Testis (tissue), 3 donors: Measurements from ENCODE around the gene ATP7B. TPM values are rescaled to one million over a fixed set of nuclear protein-coding genes. Genes with fewer than 3 reads are reported as not detected.

ENCODE experiments used
- DNase-seq: peaks from one replicate; pipeline ENCODE4 v3.0.0-alpha.2; 2019
- H3K27ac ChIP-seq, 2 donors: fragments of 200-600 bp; sonication (generic); one replicate each; pipeline ENCODE4 v1.5.1; 2019
- H3K27me3 ChIP-seq: fragments of 200-600 bp; sonication (generic); one replicate; pipeline ENCODE4 v1.5.1; 2019
- H3K36me3 ChIP-seq: fragments of 200-600 bp; sonication (generic); one replicate; pipeline ENCODE4 v1.5.1; 2017; ENCODE audit warnings: low read depth; ENCODE audit errors: missing control alignments
- H3K4me1 ChIP-seq: fragments of 200-600 bp; sonication (generic); one replicate; pipeline ENCODE4 v1.5.1; 2019
- H3K4me3 ChIP-seq, 2 donors: fragments of 200-600 bp; sonication (generic); one replicate each; pipeline ENCODE4 v1.5.1; 2017 to 2019
- H3K9me3 ChIP-seq: fragments of 200-600 bp; sonication (generic); one replicate; pipeline ENCODE4 v1.5.1; 2017
- POLR2A ChIP-seq: fragments of 450-650 bp; IDR thresholded peaks from one replicate; pipeline ENCODE4 v1.6.1; 2017; ENCODE audit warnings: antibody characterized with exemption, mild to moderate bottlenecking, moderate library complexity
- WGBS, 2 donors: methylation state at CpG; one replicate each; pipeline ENCODE4 v1.1.5; 2018; 5-methylcytosine and 5-hydroxymethylcytosine counted together
- intact Hi-C: fragments of 100-400 bp; cut with DNase I; formaldehyde crosslinking; loops from one replicate; pipeline ENCODE4 v1.15.1; 2023; ENCODE audit warnings: low total_unique reads
- polyA plus RNA-seq: library from polyadenylated mRNA; stranded (reverse); fragments of 350-450 nt; fragmentation: Illumina TruSeq; extraction: RNeasy Lipid Tissue Mini Kit (QIAGEN cat#74804); gene quantifications from one replicate; pipeline ENCODE4 v1.2.3, GENCODE V29; 2014; ENCODE audit warnings: low read depth, low replicate concordance; ENCODE audit not compliant: insufficient read depth
- total RNA-seq, 2 donors: library from RNA; depleted of rRNA; stranded (reverse); fragments of >200 nt; gene quantifications; one replicate each; pipeline ENCODE4 v1.2.3, GENCODE V29; 2016
- TF ChIP-seq, protein P1 (sequence below), 3 experiments: fragments of 450-650 bp in 2 of 3; fragments of 200-600 bp in 1 of 3; sonication (generic) in 1 of 3; IDR thresholded peaks; one replicate each; pipeline ENCODE4 v1.5.1; 2016 to 2019; ENCODE audit warnings: antibody characterized with exemption in 3 of 3, mild to moderate bottlenecking in 2 of 3, moderate library complexity in 1 of 3

The ATP7B gene
- total and polyA plus RNA-seq, 3 donors from 2014 or later = 18.7 to 47.9 (median 41.3) TPM

- no peaks in the 10 kb centered on the region for H3K9me3 ChIP-seq
- intact Hi-C loops = no loop called here
- WGBS, 2 donors = 95 to 98% methylated on average over 6 of the region's 6 CpGs
Measured at GRCh38 chr13:51926528-51926885, 84.7 kb downstream of the ATP7B start.

GRCh38 chr13:51925865-51926527, 85.3 kb downstream of the ATP7B start:
- H3K4me1 ChIP-seq = no peaks in the 10 kb centered on the region
- TF ChIP-seq, protein P1, sequence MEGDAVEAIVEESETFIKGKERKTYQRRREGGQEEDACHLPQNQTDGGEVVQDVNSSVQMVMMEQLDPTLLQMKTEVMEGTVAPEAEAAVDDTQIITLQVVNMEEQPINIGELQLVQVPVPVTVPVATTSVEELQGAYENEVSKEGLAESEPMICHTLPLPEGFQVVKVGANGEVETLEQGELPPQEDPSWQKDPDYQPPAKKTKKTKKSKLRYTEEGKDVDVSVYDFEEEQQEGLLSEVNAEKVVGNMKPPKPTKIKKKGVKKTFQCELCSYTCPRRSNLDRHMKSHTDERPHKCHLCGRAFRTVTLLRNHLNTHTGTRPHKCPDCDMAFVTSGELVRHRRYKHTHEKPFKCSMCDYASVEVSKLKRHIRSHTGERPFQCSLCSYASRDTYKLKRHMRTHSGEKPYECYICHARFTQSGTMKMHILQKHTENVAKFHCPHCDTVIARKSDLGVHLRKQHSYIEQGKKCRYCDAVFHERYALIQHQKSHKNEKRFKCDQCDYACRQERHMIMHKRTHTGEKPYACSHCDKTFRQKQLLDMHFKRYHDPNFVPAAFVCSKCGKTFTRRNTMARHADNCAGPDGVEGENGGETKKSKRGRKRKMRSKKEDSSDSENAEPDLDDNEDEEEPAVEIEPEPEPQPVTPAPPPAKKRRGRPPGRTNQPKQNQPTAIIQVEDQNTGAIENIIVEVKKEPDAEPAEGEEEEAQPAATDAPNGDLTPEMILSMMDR (IDR thresholded peaks at IDR 0.05) = no peak
- TF ChIP-seq POLR2A = no peak
- DNase-seq = no peak
- H3K4me3 ChIP-seq = no peak overlapping the region
- no peaks in the 10 kb centered on the region for H3K9me3 ChIP-seq
- WGBS, 2 donors = 73 to 75% methylated on average over 5 of the region's 5 CpGs
- intact Hi-C loops = no loop called here
- no peaks in the 10 kb centered on the region for H3K27me3 ChIP-seq
- H3K36me3 ChIP-seq = no peaks in the 10 kb centered on the region
- H3K27ac ChIP-seq = no peak overlapping the region

More at GRCh38 chr13:51926528-51926885, 84.7 kb downstream of the ATP7B start:
- DNase-seq = no peak
- TF ChIP-seq POLR2A = no peak
- TF ChIP-seq, protein P1 (IDR thresholded peaks at IDR 0.05) = no peak
- Histone ChIP-seq H3K4me3 (no peak overlapping the region), H3K27me3 (no peaks in the 10 kb centered on the region), H3K36me3 (no peaks in the 10 kb centered on the region), H3K27ac (no peak overlapping the region), H3K4me1 (no peaks in the 10 kb centered on the region)

DNA sequence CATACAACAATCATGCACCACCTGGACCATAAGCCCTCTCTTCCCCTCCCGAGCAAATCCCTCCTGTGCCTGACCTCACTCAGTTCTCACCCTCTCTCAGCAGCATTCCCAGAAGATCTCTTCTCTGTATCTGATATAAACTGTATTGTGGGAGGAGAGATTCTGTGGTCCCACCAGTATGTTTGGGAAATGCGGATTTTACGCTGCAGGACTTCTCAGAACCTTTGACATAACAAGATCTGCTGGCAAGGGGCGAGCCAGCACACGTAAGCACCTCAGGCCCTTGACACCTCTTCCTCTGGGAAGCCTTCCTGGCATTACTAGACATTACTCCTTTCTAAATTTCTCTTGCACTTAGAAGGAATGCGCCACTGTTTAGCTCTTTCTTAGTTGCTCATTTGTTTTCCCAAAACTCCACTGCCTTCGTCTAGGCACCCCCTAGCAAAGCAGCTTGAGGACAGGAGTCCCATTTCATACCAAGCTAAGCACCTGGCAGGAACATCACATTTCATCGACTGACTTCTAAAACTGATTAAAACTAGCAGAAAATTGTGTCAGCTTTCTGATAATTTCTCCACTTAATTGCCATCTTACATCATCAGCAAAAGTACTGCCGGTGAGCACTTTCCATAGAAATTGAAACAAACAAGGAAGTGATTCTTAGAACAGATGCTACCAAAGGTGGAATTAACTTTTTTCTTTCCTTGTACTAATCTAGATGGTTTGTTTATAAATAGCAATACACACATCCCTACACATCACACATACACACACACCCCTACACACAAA, 86.3 kb downstream of the ATP7B start:
- no peak for DNase-seq
- TF ChIP-seq POLR2A = no peak
- TF ChIP-seq, protein P1 (IDR thresholded peaks at IDR 0.05) = no peak
- WGBS, 2 donors = 87 to 91% methylated on average over 9 of the region's 9 CpGs
- intact Hi-C loops = no loop called here
- no peak overlapping the region for H3K27ac ChIP-seq
- H3K36me3 ChIP-seq = no peaks in the 10 kb centered on the region
- H3K9me3 ChIP-seq = no peaks in the 10 kb centered on the region
- no peak overlapping the region for H3K4me3 ChIP-seq
- no peaks in the 10 kb centered on the region for H3K4me1 ChIP-seq
- H3K27me3 ChIP-seq = no peaks in the 10 kb centered on the region

DNA sequence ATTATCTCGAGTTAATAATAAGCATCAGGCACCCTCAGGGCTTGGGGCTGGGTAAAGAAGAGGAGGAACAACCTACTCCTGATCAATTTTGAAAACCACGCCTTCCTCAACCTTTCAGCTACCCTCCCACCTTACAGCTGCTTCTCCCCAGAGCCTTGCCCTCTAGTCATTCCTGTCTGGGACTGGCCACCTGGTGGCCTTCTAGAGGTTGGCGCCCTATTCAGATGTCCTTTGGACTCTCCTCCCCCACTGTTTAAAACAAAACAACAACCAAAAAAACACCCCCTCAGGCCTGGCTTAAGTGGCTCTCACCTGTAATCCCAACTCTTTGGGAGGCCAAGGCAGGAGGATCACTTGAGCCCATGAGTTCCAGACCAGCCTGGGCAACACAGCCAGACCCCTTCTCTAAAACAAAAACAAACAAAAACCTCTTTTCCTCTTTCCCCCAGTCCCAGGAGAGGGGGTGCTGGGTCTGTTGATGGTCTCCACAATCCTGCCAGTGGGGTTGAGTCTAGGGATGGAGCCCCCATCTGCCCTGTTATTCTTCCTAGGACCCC, 87.2 kb downstream of the ATP7B start:
- intact Hi-C loops = no loop called here

More for the DNA sequence above, 87.2 kb downstream of the ATP7B start:
- TF ChIP-seq, protein P1 (IDR thresholded peaks at IDR 0.05) = no peak
- no peak for TF ChIP-seq POLR2A
- H3K9me3 ChIP-seq = no peaks in the 10 kb centered on the region
- H3K27ac ChIP-seq = no peak overlapping the region
- no peak overlapping the region for H3K4me3 ChIP-seq
- H3K27me3 ChIP-seq = no peaks in the 10 kb centered on the region
- no peaks in the 10 kb centered on the region for H3K4me1 ChIP-seq
- no peak for DNase-seq
- no peaks in the 10 kb centered on the region for H3K36me3 ChIP-seq
- 90% methylated on average over 3 of the region's 3 CpGs for WGBS, 2 donors
